Adrenal gland (tissue), 5 donors: ENCODE measurements around the gene DLG2.

Experiments used
- POLR2A ChIP-seq, 2 donors: fragments of 450-650 bp; IDR thresholded peaks; one replicate each; pipeline ENCODE4 v1.6.1; 2017; ENCODE audit warnings: antibody characterized with exemption in 2 of 2, mild to moderate bottlenecking in 2 of 2, moderate library complexity in 1 of 2
- TF ChIP-seq, protein P1 (sequence below), 6 experiments: fragments of 450-650 bp in 4 of 6; fragments of 200-600 bp in 2 of 6; sonication (generic) in 1 of 6; IDR thresholded peaks; 1 replicate in 5 of 6; 2 replicates in 1 of 6; pipeline versions ENCODE4 v1.5.1 to v1.8.0; 2016 to 2021; ENCODE audit warnings: antibody characterized with exemption in 6 of 6, mild to moderate bottlenecking in 2 of 6, moderate library complexity in 1 of 6
- donor health status: DM: no; HTN: no; CAD: no.

DNA sequence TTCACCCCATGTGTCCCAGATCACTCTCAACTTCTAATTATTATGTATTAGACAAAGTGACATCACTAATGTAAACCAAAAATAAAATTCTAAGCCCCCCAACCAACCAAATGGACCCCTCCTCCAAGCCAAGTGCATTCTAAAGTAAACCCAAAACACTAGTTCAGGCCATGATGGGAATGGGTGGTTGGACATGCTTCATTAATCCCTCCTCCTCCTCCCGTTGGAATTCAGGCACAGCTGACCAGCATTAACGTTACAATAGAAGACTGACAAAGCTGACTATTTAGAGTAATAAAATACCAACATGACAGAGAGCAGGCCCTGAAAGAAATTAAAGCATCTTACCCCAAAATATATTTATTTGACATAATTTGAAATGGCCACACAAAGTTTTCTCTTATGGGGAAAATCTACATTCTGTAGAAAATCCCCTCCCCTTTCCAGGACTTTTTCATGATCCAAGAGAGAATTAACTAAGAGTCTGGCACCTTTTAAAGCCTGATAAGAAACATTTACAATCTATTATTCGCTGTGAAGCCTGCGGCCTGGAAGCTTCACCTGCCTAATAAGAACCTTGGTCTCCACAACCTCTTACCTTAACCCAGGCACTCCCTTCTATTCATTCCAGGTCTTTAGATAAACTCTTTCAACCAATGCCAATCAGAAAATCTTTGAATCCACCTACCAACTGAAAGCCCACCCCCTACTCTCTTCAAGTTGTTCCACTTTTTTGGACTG lies 1392.5 kb downstream of the DLG2 start:
- TF ChIP-seq, protein P1, sequence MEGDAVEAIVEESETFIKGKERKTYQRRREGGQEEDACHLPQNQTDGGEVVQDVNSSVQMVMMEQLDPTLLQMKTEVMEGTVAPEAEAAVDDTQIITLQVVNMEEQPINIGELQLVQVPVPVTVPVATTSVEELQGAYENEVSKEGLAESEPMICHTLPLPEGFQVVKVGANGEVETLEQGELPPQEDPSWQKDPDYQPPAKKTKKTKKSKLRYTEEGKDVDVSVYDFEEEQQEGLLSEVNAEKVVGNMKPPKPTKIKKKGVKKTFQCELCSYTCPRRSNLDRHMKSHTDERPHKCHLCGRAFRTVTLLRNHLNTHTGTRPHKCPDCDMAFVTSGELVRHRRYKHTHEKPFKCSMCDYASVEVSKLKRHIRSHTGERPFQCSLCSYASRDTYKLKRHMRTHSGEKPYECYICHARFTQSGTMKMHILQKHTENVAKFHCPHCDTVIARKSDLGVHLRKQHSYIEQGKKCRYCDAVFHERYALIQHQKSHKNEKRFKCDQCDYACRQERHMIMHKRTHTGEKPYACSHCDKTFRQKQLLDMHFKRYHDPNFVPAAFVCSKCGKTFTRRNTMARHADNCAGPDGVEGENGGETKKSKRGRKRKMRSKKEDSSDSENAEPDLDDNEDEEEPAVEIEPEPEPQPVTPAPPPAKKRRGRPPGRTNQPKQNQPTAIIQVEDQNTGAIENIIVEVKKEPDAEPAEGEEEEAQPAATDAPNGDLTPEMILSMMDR (IDR thresholded peaks at IDR 0.05), result no peak
- TF ChIP-seq POLR2A (IDR thresholded peaks at IDR 0.05), result no peak
